ENCODE data around the gene FAM241A. TPM values are rescaled to one million over a fixed set of nuclear protein-coding genes. Genes with fewer than 3 reads are reported as not detected.

FAM241A gene
- total RNA-seq, 3 donors from 2014 or later (not counting 1 experiment from before 2014, with no cell fraction given): 0.36 to 0.75 (median 0.40) TPM

DNA sequence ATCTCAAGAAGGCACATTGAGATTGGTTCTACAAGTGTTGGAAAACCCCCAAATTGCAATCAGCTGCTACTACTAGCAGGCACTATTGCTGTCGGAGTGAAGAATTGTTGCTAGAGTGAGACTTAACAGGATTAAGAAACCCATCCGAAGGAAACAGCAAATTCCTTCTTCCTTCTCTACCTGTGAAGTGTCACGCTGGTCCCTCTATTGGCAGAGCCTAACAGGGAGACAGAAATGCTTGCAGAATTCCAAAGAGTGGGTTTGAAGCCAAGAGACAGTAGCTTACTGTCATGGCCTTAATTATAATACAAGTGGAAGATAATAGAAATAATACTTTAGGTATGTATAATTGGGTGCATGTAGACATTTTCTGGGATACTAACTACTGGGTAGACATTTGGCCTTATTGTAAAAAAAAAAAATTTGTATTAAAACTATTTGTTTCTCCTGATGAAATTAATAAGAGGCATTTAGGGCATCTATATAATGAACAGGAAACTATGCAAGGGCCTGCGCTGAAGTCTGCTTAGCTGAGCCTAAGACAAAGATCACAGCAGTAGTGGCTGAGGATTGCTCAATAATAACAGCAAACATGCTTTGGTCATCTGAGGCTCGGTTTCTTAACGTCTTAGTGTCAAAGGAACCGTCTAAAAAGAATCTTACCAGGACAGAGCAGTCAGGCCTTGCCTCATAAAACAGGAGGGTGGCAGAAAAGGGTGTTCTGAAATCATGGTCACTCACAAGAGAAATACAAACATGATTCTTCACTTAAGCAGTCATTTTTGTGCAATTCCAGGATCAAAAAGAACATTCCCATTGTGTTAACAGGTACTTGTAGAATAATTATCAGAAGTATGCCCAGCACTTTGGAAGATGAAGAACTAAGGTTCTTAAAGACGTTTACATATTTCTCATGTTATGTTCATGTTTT, 40.8 kb downstream of the FAM241A start:
- ATAC-seq: no peak
- intact Hi-C loops (cut with micrococcal nuclease): no loop called here
- no peaks in the 10 kb centered on the region for H3K4me1 ChIP-seq (ENCODE audit: control insufficient read depth, insufficient read depth, low read length)
- H3K27ac ChIP-seq (ENCODE audit: low read length): no peak overlapping the region
- H3K27me3 ChIP-seq (ENCODE audit: control insufficient read depth, insufficient read depth, low read length): no peaks in the 10 kb centered on the region
- no peaks in the 10 kb centered on the region for H3K9me3 Mint-ChIP-seq
- 95% methylated on average over 8 of the region's 8 CpGs for WGBS (ENCODE audit: insufficient coverage)
- H3K36me3 Mint-ChIP-seq: no peaks in the 10 kb centered on the region
- no peak overlapping the region for H3K27ac Mint-ChIP-seq
- no peaks in the 10 kb centered on the region for H3K36me3 ChIP-seq (ENCODE audit: control insufficient read depth, insufficient read depth, low read length)
- no peak for DNase-seq
- H3K9me3 ChIP-seq (ENCODE audit: control insufficient read depth, insufficient read depth, low read length): no peaks in the 10 kb centered on the region
- H3K4me3 ChIP-seq (ENCODE audit: low read length): no peak overlapping the region
- peaks cover 0 to 5% of the 10 kb centered on the region in 2 donors for H3K4me1 Mint-ChIP-seq
- H3K27me3 Mint-ChIP-seq (ENCODE audit: low read depth in 2 of 2): no peaks in the 10 kb centered on the region
- H3K4me3 Mint-ChIP-seq: no peak overlapping the region
- TF ChIP-seq, protein P1, sequence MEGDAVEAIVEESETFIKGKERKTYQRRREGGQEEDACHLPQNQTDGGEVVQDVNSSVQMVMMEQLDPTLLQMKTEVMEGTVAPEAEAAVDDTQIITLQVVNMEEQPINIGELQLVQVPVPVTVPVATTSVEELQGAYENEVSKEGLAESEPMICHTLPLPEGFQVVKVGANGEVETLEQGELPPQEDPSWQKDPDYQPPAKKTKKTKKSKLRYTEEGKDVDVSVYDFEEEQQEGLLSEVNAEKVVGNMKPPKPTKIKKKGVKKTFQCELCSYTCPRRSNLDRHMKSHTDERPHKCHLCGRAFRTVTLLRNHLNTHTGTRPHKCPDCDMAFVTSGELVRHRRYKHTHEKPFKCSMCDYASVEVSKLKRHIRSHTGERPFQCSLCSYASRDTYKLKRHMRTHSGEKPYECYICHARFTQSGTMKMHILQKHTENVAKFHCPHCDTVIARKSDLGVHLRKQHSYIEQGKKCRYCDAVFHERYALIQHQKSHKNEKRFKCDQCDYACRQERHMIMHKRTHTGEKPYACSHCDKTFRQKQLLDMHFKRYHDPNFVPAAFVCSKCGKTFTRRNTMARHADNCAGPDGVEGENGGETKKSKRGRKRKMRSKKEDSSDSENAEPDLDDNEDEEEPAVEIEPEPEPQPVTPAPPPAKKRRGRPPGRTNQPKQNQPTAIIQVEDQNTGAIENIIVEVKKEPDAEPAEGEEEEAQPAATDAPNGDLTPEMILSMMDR (IDR thresholded peaks at IDR 0.05): no peak

DNA sequence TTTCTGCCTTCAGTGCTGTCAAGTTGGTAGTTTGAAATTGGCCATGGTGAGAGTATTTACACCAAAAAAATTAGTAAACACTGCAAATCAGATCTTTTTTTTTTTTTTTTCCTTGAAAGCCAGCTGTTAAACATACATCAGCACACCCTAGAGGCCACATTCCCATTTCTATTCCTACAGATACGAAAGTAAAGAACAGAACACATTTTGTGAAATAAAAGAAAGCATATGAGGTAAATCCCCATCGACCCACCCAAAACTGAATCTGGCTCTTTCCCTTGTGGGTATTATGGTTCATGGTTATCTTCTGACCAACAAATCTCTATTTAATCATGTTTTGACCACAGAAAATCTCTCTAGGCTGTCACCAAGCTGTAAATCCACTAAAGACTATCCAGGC, 44.5 kb downstream of the FAM241A start:
- no CpG with 5 or more reads among the region's 2 CpGs for WGBS (ENCODE audit: insufficient coverage)
- H3K9me3 Mint-ChIP-seq: no peaks in the 10 kb centered on the region
- H3K27ac ChIP-seq (ENCODE audit: low read length): no peak overlapping the region
- H3K36me3 Mint-ChIP-seq: no peaks in the 10 kb centered on the region
- intact Hi-C loops (cut with micrococcal nuclease): no loop called here
- no peaks in the 10 kb centered on the region for H3K27me3 ChIP-seq (ENCODE audit: control insufficient read depth, insufficient read depth, low read length)
- no peaks in the 10 kb centered on the region for H3K4me1 ChIP-seq (ENCODE audit: control insufficient read depth, insufficient read depth, low read length)
- H3K9me3 ChIP-seq (ENCODE audit: control insufficient read depth, insufficient read depth, low read length): no peaks in the 10 kb centered on the region
- H3K4me1 Mint-ChIP-seq: no peaks in the 10 kb centered on the region
- no peaks in the 10 kb centered on the region for H3K27me3 Mint-ChIP-seq (ENCODE audit: low read depth in 2 of 2)
- H3K4me3 ChIP-seq (ENCODE audit: low read length): no peak overlapping the region
- TF ChIP-seq, protein P1 (IDR thresholded peaks at IDR 0.05): no peak
- no peak overlapping the region for H3K4me3 Mint-ChIP-seq
- no peak overlapping the region for H3K27ac Mint-ChIP-seq
- H3K36me3 ChIP-seq (ENCODE audit: control insufficient read depth, insufficient read depth, low read length): no peaks in the 10 kb centered on the region
- ATAC-seq (no peak), DNase-seq (peak in 1 of 2 donors; percentile 28)

DNA sequence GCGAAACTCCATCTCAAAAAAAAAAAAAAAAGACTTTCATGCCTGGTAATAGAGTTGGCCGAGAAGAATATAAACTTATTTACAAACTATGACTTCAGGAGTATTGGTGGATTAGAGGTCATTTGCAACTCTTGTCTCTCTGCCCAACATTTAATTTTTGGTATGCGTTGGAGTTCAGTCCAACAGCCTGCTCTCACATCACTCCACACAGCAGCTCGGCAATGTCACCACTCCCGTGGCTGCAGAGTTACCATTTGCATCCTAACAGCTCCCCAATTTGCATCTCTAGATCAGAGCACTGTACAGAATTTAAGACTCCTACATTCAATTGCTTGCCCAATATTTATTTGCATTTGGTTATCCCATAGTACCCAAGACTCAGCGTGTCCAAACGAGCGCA, 45.4 kb downstream of the FAM241A start:
- Mint-ChIP-seq H3K9me3 (no peaks in the 10 kb centered on the region), H3K4me3 (no peak overlapping the region), H3K27ac (no peak overlapping the region), H3K4me1 (no peaks in the 10 kb centered on the region), H3K36me3 (no peaks in the 10 kb centered on the region), H3K27me3 (ENCODE audit: low read depth in 2 of 2) (no peaks in the 10 kb centered on the region)
- TF ChIP-seq, protein P1 (IDR thresholded peaks at IDR 0.05): no peak
- no peaks in the 10 kb centered on the region for H3K9me3 ChIP-seq (ENCODE audit: control insufficient read depth, insufficient read depth, low read length)
- no peaks in the 10 kb centered on the region for H3K27me3 ChIP-seq (ENCODE audit: control insufficient read depth, insufficient read depth, low read length)
- 97% methylated on average over 7 of the region's 8 CpGs for WGBS (ENCODE audit: insufficient coverage)
- no peak overlapping the region for H3K4me3 ChIP-seq (ENCODE audit: low read length)
- no peak for ATAC-seq
- intact Hi-C loops (cut with micrococcal nuclease): no loop called here
- H3K27ac ChIP-seq (ENCODE audit: low read length): no peak overlapping the region
- H3K4me1 ChIP-seq (ENCODE audit: control insufficient read depth, insufficient read depth, low read length): no peaks in the 10 kb centered on the region
- DNase-seq: no peak
- H3K36me3 ChIP-seq (ENCODE audit: control insufficient read depth, insufficient read depth, low read length): no peaks in the 10 kb centered on the region

All from natural killer cell (primary cell).